Kidney epithelial cell (primary cell): ENCODE measurements around the gene UBAC1. TPM values are rescaled to one million over a fixed set of nuclear protein-coding genes. Genes with fewer than 3 reads are reported as not detected.

Experiments used
- DNase-seq: peaks from one replicate; pipeline ENCODE4 v3.0.0-alpha.2; 2010; ENCODE audit warnings: low read depth
- H3K27me3 ChIP-seq: 2 replicates; pipeline ENCODE4 v1.6.0; 2011; ENCODE audit warnings: low read length; ENCODE audit not compliant: control insufficient read depth, insufficient read depth
- H3K36me3 ChIP-seq: 2 replicates; pipeline ENCODE4 v1.5.1; 2011; ENCODE audit warnings: low read length; ENCODE audit not compliant: control insufficient read depth, insufficient read depth
- H3K4me3 ChIP-seq: 2 replicates; pipeline ENCODE4 v1.5.1; 2011; ENCODE audit warnings: low read depth, mild to moderate bottlenecking, control low read depth, low read length
- CTCF ChIP-seq: IDR thresholded peaks from 2 replicates; pipeline ENCODE4 v1.5.1; 2011; ENCODE audit warnings: mild to moderate bottlenecking, moderate library complexity, low read length, control low read depth, inconsistent platforms; ENCODE audit not compliant: insufficient read depth, poor library complexity, severe bottlenecking
- total RNA-seq: library from RNA; depleted of rRNA; stranded (reverse); fragments of >200 nt; gene quantifications from 2 replicates; pipeline ENCODE4 v1.2.3, GENCODE V29; 2015

UBAC1 gene
- total RNA-seq: 42.6 and 45.7 TPM in 2 replicates

GRCh38 chr9:135961277-135961715 is at the start of gene UBAC1:
Gene UBAC1 (minus strand): TSS chr9:135961373. CDS start chr9:135961162, 211 bp downstream.
- H3K4me3 ChIP-seq: peak within 1 kb of the TSS; percentile 75
- no peak for TF ChIP-seq CTCF
- no peaks in the 10 kb centered on the region for H3K36me3 ChIP-seq
- peaks cover 2% of the 10 kb centered on the region for H3K27me3 ChIP-seq
- peak; percentile 78 for DNase-seq

GRCh38 chr9:136010615-136011361 is 49.6 kb upstream of the UBAC1 start:
- Histone ChIP-seq H3K36me3 (peaks cover 1% of the 10 kb centered on the region), H3K27me3 (no peaks in the 10 kb centered on the region), H3K4me3 (no peak overlapping the region)
- no peak for TF ChIP-seq CTCF
- no peak for DNase-seq

- no peak overlapping the region for H3K4me3 ChIP-seq
- TF ChIP-seq CTCF: no peak
- no peaks in the 10 kb centered on the region for H3K27me3 ChIP-seq
- DNase-seq: no peak
- peaks cover 1% of the 10 kb centered on the region for H3K36me3 ChIP-seq
These were observed 49.0 kb upstream of the UBAC1 start for GRCh38 chr9:136010176-136010575.

GRCh38 chr9:136009516-136009915 is 48.3 kb upstream of the UBAC1 start:
- peaks cover 1% of the 10 kb centered on the region for H3K36me3 ChIP-seq
- no peaks in the 10 kb centered on the region for H3K27me3 ChIP-seq
- no peak for TF ChIP-seq CTCF
- H3K4me3 ChIP-seq: no peak overlapping the region
- DNase-seq: no peak

- Histone ChIP-seq H3K36me3 (peaks cover 1% of the 10 kb centered on the region), H3K27me3 (no peaks in the 10 kb centered on the region), H3K4me3 (no peak overlapping the region)
- DNase-seq: no peak
- no peak for TF ChIP-seq CTCF
These were observed 47.5 kb upstream of the UBAC1 start for GRCh38 chr9:136008693-136008997.
